OCI-M1 (cell line): ENCODE data around the gene KRT39.
"Not testable (repeated sequence)": the region's sequence is repeated elsewhere in the genome, so short reads cannot be mapped to it uniquely, and the experiment has no call there.

Source experiments
- DNase-seq: peaks from one replicate; lab custom pipeline; 2025; lab: John Stamatoyannopoulos, UW

Gene KRT39

DNA sequence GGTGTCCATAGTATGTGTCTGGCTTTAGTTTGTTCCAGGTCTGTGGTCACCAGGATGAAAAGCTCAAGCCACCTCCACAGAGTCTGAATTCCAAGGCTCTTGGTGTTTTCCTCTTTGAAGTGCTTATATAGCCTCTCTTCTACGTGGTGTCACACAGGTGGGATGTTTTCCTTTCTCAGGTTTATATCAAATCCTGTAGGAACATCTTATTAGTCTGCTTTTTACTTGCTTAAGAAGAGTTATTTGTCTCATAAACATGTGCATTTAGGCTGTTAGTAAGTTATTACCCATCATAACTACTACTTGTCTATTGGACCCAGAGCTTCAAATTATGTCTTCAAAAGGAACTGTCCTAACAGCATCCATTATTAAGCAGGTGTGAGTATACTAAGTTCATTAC lies at the start of gene KRT39:
TSS of gene KRT39 (minus strand) at position 101 of the 400 bp plus-strand sequence. CDS start at position 9, 92 bp downstream.
- DNase-seq: no peak

DNA sequence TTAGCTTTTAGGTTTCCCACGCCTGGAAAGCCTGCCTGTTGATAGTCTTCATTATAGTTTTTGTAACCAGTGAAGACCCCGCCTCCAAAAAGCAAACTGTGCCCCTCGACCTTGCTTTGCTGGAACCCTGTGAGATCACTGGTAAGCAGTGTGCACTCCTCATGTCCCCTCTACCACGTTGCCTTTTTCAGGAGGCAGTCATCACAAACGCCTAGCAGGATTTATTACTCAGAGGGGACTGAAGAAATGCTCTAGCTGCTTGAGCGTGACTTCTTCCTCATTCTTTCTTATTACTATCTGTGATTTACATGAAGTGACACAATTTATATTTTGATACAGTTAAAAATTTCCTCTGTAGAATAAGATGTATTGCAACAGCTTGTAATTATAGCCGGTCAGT lies 48.7 kb upstream of the KRT39 start:
- no peak for DNase-seq

DNA sequence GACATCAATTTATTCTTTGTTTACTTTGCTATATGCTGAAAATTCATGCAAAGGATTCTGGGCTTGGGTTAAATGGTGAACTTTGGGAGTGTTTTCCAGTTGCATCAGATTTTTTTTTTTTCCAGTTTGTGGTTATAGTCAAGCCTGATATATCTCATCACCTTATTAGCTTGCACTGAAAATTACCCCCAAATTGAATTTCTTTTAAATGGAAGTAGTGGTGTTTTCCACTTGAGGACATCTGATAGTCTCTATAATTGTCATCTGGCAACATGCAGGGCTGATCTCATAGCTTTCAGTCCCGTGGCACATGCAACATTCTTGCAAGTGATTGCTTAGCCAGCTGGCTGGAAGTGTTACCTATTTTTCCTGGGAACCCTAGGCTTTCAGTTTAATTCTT lies 46.9 kb upstream of the KRT39 start:
- DNase-seq: peak; percentile 14

DNA sequence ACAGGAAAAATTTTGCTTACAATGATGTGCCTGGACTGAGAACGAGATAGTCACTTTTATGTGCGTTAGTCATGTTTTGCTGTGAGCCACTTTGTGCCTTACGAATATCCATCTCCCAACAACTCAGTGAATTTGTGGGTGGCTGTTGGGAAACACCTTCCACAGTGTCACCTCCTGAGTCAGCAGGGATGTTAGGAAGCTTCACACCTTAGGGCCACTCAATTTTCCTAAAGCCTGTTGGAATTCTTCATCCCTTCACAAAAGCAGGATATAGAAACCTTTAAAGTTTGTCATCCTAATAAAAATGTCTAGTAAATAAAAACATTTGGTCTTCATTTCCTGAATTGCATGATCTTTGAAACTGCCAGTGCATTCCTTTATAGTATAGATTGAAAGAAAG lies 46.4 kb upstream of the KRT39 start:
- no peak for DNase-seq

DNA sequence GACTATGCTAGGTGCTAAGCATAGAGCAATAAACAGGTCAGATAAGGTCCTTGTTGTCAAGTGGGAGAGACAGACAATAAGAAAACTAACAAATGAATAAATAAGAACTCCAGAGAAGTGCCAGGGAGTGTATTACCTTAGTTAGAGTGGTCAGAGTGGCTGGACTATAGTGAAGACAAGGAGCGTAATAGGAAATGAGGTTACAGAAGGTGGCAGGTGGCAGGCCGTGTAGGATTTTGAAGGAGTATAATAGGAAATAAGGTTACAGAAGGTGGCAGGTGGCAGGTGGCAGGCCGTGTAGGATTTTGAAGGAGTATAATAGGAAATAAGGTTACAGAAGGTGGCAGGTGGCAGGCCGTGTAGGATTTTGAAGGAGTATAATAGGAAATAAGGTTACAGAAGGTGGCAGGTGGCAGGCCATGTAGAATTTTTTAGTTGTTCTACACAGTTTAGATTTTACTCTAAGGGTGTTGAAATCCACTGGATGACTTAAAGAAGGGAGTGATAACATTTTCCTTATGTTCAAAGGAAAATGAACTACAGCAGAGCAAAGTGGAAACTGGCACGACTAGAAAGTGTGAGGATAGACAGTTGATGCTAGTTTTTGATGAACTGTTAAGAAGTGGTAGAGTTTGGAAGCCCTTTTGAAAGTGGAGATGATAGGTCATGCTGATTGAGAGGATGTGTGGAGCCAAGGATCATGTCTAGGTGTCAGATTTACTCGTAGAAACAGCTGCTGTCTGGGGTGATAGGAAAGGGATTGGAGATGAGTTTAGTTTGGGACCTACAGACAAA lies 45.8 kb upstream of the KRT39 start:
- no peak for DNase-seq

- DNase-seq: no peak
Measured at GRCh38 chr17:41010441-41010840, 43.7 kb upstream of the KRT39 start.

- no peak for DNase-seq
Measured at GRCh38 chr17:41009936-41010335, 43.2 kb upstream of the KRT39 start.

GRCh38 chr17:41009301-41009760 lies 42.6 kb upstream of the KRT39 start:
- no peak for DNase-seq

DNA sequence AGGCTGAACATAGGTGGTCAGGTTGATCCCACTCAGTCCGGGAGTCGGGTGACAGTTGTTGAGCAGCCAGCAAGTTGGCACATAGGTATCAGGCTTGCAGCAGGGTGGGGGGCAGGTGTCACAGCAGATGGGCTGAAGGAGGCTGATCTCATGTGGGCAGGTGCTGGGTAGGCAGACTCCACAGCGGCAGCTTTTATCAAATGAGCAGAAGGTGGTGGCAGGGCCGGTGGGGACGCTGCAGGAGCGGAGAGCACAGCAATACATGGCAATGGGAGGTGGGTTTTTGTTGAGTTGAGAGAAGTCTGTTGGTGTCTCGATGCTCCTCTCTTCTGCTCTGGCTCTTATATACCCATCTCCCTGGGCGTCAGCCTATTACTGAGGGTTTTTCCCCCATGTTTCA lies 42.1 kb upstream of the KRT39 start, which contains the start of gene KRTAP3-1:
TSS of gene KRTAP3-1 (minus strand) at position 318 of the 400 bp plus-strand sequence. CDS start at position 264, 54 bp downstream.
- no peak for DNase-seq

GRCh38 chr17:41004397-41004796 lies 37.6 kb upstream of the KRT39 start:
- DNase-seq: no peak

DNA sequence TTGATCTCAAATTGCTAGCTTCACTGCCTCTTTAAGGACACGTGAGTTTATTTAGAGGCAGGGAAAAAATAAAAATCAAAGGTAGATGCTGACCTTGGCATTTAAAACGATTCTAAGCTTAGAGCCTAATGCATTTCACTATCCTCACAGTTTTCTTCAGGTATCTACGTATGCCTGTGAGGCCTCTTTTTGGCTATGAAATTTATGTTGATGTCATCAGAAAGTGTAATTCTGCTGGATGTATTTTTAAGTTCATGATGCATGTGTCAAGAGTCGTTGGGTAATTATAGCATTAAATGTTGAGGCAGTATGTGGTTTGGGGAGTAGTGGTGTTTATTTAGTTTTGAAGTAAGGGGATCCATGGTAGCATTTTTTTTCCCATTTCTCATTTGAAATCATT lies 37.2 kb upstream of the KRT39 start:
- no peak for DNase-seq

DNA sequence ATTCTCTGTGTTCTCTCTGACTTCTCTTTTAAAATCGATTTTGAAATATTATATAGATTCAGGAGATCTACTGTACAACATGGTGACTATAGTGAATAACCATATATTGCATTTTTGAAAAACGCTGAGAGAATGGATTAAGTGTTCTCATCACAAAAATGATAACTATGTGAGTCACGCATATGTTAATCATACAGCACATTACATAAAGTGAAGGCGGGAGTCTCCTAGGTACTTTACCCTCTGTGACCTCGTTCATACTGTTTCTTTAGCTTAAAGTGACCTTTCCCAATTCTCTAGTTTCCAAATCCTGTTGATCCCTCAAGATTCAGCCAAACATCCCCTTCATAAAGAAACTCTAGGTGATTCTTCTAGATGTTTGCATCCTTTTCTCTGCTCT lies 36.1 kb upstream of the KRT39 start:
- DNase-seq: no peak

DNA sequence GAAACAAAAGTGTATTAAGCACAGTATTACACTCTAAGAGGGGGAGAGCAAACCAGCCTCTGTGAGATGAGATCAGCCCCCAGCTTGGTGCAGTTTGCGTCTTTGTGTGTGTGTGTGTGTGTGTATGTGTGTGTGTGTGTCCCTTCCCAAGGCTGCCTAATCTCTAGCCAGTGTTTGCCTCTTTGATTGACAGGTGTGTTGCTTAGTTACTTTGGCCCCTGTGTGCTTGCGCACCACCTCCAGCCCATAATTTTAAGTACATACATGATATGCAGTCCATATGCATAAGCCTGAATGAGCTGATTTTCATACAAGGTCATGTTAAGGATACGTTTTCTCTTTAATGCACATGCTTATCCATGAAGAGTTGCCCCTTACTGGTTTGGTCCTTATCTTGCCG lies 35.0 kb upstream of the KRT39 start:
- no peak for DNase-seq

DNA sequence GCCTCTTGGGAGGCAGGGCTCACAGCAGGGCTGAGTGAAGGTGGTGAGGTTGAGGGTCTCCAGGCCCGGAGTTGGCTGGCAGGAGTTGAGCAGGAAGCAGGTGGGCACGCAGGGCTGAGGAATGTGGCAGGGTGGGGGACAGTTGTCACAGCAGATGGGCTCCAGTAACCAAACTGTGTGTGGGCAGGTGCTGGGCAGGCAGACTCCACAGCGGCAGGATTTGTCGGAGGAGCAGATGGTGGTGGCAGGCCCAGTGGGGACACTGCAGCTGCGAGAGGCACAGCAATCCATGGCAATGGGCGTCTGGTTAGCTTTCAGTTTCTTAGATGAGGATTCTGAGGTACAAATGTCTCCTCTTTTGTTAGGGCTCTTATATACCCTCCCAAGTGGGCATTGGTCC lies 32.8 kb upstream of the KRT39 start, which contains the start of gene KRTAP3-2:
TSS of gene KRTAP3-2 (minus strand) at position 344 of the 400 bp plus-strand sequence. CDS start at position 291, 53 bp downstream.
- DNase-seq: not testable (repeated sequence)

DNA sequence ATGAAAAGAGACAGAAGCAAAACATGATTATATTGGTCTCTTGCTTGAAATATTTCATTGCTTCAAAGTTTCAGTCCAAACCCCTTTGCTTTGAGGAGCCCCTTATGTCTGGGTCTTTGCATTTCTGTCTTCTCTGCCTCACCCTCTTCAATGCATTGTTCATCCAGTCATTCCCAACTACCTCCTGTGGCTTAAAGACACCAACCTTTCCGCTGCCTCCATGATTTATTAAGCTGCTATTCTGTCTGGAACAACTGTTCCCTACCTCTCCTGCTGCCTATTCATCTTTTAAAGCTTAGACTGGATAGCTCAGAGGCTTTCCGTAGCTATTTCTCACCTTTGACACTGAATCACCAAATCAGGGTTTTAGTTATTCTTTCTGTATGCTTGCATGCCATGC lies 30.6 kb upstream of the KRT39 start:
- DNase-seq: no peak

DNA sequence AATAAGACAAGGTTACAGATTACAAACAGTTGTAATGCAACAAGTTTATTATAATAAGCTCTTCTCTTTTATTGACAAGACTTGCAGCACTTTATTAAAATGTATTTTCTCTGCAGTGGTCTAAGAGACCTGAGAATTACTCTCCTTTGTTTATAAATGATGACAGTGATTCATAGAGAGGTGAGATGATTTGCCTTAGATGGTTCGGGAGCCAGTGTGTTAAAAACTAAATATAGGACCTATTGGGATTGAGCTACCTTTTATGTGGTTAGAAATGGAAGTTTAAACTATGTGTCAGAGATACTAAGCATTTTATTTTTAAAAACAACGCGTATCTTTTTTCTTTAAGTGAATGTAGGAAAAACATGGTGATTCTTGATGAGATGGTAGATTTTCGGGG lies 30.1 kb upstream of the KRT39 start:
- DNase-seq: no peak

- no peak for DNase-seq
Measured at GRCh38 chr17:40995116-40995515, 28.4 kb upstream of the KRT39 start.

DNA sequence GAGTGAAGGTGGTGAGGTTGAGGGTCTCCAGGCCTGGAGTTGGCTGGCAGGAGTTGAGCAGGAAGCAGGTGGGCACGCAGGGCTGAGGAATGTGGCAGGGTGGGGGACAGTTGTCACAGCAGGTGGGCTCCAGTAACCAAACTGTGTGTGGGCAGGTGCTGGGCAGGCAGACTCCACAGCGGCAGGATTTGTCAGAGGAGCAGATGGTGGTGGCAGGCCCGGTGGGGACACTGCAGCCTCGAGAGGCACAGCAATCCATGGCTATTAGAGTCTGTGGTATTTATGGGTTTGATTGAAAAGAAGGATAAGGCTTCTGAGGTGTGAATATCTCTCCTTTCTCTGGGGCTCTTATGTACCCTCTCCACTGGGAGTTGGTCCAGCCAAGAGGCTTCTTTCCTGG lies 27.1 kb upstream of the KRT39 start, which contains the start of gene KRTAP3-3:
TSS of gene KRTAP3-3 (minus strand) at position 326 of the 400 bp plus-strand sequence. CDS start at position 259, 67 bp downstream.
- DNase-seq: no peak

DNA sequence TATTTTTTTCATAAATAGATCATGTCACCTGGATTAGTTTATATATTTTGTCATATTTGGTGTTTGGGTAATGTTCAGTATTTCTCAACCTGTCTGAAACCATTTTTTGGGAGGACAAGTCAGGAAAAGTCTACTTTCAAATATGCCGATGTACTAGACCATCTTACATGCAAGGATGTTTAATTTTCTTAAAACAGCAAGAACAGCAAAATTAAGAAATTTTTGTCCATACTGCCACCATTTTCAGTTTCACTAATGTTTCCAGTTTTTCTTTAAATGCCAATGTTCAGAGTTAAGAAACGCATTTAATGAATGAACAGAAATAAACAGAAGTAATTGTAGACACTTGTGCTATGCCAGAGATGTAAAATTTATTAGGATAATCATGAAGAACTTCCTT lies 26.3 kb upstream of the KRT39 start:
- DNase-seq: no peak

GRCh38 chr17:40992666-40993065 lies 25.9 kb upstream of the KRT39 start:
- no peak for DNase-seq

- DNase-seq: no peak
Measured at GRCh38 chr17:40986920-40987319, 20.2 kb upstream of the KRT39 start.

- DNase-seq: no peak
Measured at GRCh38 chr17:40984226-40984625, 17.5 kb upstream of the KRT39 start, which contains the start of gene KRT40. Gene KRT40, minus strand, starts transcription at chr17:40984326. Its CDS starts 53 bp downstream, at chr17:40984273.

DNA sequence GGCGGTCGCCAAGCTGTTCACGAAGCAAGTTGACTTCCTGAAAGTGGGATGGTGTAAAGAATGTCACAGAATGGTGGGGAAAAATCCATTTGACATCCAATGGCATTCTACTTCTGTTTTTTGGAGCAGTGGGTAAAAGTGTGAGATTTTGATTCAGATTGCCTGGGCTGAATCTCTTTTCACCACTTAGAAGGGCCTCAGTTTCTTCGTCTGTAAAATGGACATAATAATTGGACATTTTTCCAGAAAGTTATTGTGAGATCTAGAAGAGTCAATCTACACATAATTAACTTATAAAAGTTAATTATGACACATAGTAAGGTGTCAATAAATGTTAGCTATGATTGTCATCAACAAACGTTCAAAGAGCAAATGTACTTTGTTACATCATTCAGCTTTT lies 14.4 kb upstream of the KRT39 start:
- DNase-seq: no peak

- DNase-seq: no peak
Measured at GRCh38 chr17:40980596-40980995, 13.8 kb upstream of the KRT39 start.
